ENCODE measurements around the gene SPATA2L.

The SPATA2L gene

DNA sequence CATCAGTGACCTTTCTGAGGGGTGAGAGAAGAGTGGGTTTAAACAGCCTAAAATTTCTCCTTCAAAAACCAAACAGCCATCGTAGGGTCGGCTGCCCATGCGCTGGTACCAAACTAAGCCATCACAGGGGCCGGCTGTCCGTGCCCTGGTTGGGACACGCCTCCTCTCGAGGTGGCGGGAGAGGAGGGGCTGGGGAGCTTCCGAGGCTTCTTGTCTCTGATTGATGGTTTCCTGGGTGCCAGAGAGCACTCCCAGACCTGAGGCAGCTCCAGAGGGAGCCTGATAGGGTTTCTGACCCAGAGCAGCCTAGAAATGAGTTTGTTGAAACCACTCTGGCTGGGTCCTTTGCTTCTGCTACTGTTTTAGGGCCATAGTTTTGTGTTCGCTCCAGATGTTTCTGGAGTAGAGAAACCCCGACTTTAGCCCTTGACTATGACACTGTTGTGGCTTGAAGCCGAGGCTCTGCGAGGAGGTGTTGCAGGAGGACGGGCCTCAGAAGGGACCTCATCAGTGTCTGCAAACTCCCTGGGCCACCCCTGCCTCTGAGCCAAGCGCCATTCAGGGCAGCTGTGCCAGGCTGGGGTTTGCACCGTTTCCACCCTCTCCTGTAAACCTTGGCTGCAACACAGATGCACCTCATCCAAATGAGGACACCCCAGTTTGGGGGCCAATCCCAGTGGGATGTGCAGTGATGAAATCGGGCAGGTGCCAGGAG, 26.1 kb upstream of the SPATA2L start:
- no peak for FAIRE-seq

DNA sequence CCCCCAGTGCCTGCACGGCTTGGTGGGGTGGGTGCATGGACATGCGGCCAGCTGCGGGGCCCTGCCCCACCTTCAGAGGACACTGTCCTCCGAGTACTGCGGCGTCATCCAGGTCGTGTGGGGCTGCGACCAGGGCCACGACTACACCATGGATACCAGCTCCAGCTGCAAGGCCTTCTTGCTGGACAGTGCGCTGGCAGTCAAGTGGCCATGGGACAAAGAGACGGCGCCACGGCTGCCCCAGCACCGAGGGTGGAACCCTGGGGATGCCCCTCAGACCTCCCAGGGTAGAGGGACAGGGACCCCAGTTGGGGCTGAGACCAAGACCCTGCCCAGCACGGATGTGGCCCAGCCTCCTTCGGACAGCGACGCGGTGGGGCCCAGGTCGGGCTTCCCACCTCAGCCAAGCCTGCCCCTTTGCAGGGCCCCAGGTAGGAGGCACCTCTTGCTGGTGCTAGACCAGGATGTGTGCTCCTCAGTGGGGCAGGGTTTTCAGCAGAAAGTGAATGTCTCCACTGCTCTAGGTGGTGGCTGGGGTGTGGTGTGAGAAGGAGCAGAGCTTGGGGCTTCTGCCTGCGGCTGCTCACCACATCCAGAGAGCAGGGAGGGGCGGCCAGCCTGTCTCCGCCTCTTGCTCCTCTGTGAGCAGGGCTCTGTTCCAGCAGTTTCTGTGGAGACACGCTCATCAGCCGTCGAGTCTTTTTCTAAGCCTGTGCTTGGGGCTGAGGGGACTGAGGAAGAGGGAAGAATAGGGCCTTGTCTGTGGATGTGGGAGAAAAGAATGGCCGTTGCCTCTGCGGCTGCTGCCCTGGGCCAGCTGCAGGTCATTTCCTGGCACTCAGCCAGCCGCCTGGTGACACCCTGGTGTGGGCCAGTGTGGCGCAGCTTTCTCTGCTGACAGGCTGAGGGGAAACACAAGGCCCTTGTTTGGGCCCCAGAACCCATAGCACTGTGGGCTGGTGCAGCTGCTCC, 22.1 kb upstream of the SPATA2L start:
- no peak for FAIRE-seq

DNA sequence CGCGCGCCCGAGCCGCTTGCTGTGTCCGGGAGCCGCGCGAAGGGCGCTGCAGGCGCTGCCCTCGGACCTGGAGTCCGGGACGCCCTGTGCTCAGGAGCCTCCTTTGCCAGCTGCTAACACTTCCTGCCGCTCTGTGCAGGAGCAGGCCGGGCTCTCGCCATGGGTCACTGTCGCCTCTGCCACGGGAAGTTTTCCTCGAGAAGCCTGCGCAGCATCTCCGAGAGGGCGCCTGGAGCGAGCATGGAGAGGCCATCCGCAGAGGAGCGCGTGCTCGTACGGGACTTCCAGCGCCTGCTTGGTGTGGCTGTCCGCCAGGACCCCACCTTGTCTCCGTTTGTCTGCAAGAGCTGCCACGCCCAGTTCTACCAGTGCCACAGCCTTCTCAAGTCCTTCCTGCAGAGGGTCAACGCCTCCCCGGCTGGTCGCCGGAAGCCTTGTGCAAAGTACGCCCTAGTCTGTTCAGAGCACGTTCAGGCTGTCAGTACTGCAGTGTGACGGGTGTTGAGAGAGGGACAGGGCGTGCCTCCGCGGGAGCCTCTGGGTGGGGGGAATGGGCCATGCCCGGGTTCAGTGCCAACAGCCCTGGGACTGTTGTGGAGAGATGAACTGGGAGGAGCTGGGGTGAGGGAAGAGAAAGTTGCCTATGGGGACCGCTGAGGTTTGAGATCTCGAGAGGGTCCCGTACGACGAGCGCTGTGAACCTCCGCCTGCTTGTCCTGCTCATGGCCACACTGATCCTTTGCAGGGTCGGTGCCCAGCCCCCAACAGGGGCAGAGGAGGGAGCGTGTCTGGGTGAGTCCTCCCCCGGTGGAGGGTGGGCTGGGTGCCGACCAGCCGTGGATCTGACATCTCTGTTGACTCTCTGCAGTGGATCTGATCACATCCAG, 21.1 kb upstream of the SPATA2L start:
- no peak for FAIRE-seq

DNA sequence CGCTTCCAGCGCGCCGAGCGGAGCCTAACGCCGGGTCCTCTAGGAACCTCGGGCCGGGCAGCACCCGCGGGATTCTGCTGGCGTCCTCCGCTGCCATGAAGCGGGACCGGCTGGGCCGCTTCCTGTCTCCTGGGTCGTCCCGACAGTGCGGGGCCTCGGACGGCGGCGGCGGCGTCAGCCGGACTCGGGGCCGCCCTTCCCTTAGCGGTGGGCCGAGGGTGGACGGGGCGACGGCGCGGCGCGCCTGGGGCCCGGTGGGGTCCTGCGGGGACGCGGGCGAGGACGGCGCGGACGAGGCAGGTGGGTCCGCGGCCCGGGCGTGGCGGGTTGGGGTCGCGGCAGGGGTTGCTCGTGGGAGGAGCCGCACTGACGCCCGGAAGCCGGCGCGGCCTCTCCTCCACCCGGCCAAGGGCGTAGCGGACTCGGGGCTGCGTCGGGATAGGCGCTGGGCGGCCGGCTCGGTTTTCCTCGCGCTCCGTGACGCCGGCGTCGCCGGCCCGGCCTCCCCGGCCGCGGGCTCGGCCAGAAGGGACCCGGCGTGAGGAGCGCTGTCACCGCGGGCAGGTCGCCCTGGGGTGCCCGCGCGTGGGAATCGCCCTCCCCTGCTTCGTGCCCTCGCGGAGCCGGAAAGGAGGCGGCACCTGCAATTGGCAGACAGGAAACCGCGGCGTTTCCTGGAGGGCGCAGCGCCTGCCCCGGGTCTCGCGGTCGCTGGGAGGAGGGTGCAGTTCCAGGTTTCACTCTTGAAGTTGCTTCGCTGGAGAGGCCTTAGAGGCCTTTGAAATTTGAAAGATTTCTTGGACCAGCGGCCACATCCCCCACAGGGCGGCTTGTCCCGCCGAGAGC, 20.3 kb upstream of the SPATA2L start:
- FAIRE-seq: no peak

- FAIRE-seq: no peak
Measured at GRCh38 chr16:89720813-89721545, 19.5 kb upstream of the SPATA2L start, which contains the start of the genes VPS9D1 and ZNF276. VPS9D1 (minus strand) TSS chr16:89720898; CDS start chr16:89720861, 37 bp downstream. ZNF276 (plus strand) TSS chr16:89721537; CDS start chr16:89721641, 104 bp downstream.

DNA sequence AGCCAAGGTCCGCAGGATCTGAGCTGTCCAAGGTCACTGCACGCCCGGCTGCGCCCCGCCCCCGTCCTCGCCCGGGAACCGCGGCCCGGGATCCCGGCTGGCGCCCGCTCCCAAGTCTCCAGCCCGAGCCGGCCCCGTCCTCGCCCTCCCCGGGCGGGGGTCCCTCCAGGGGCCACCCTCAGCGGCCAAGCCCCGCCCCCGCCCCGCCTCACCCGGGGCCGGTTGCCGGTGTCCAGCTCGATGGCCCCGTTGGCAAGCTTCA, 19.0 kb upstream of the SPATA2L start:
- FAIRE-seq: no peak

- no peak for FAIRE-seq
Measured at GRCh38 chr16:89717688-89718505, 16.4 kb upstream of the SPATA2L start.

GRCh38 chr16:89716916-89717687, 15.6 kb upstream of the SPATA2L start:
- FAIRE-seq: no peak

GRCh38 chr16:89716493-89716892, 15.0 kb upstream of the SPATA2L start:
- FAIRE-seq: no peak

GRCh38 chr16:89712274-89712781, 10.8 kb upstream of the SPATA2L start:
- FAIRE-seq: no peak

DNA sequence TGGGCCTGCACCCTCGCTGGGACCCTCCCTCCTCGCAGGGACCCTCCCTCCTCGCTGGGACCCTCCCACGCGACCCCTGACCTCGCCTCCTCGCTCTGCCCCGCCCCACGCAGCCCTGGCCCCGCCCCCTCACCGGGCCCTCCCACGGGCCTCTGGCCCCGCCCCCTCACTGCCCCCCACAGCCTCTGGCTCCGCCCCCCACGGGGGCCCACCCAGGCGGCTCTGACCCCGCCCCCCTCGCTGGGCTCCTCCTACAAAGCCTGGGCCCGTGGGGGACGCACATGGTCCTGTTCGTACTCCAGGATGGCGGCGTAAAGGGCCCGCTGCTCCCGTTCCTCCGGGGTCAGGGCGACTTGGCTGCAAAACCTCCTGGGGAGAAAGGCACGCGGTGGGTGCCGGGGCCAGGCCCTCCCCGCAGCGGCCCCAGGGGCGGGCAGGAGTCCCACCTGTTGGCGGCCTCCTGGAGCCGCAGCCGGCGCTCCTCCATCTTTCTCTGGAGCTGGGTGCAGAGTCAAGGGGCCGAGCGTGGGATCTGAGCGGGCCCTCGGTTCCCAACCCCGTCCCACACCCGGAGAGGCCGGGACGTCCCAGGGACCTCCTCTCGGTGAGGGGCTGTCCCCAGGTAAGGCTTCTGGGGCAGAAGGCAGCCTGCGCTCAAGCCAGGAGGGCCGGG, 10.2 kb upstream of the SPATA2L start:
- FAIRE-seq: no peak

- no peak for FAIRE-seq
Measured at GRCh38 chr16:89710709-89711564, 9.4 kb upstream of the SPATA2L start.

DNA sequence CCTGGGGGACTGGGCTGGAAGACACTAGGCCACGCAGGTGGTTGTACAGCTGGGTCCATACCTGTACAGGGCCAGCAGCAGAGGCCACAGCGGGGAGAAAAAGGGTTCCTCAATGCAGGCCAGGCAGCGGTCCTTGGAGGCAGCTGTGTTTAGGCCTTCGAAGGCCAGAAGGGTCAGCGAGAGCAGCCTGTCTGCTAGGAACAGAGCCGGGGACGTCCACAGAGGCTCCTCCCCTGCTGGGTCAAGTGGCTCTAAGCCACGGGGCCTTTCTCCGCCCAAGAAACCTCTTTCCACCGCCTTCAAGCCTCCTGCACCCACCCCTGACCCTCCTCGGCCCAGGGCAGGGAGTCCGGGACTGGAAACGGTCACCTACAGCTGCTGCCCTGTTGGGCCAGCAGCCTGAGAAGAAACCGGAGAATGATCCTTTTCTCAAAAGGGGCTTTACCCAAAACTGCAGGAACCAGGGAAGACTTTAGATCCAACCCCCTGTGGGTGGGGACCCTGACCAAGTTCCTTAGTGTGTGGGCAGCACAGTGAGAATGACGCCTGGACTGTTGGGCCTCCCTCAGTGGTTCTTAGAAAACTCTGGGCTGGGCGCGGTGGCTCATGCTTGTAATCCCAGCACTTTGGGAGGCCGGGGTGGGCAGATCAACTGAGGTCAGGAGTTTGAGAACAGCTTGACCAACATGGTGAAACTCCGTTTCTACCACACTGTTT, 8.4 kb upstream of the SPATA2L start:
- no peak for FAIRE-seq

- no peak for FAIRE-seq
Measured at GRCh38 chr16:89709166-89709565, 7.7 kb upstream of the SPATA2L start.

DNA sequence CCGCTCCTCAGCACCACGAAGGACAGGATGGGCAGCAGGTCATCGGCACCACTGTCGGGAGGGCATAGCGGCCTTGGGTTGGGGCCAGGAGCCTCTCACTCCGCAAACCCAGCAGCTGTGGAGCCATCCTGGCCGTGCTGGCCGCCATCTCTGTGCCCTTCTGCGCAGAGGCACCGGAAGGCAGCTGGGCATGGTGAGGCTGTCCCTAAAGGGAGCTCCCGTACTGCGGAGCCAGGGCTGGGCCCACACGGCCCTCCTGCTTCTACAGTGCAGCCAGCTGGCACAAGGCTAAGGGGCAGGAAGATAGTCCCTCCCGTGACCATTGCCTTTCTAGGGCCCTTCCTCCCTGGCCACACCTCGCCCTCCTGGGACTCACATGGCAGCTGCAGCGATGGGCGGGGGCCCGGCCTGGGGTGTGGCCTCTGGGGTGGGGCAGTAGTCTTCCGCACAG, 7.0 kb upstream of the SPATA2L start:
- FAIRE-seq: no peak

- no peak for FAIRE-seq
Measured at GRCh38 chr16:89707695-89708094, 6.2 kb upstream of the SPATA2L start.

All from G401.6 (cell line).